K562 (cell line): Measurements from ENCODE around the gene ZNF358.

Experiments
- CUX1 ChIP-seq: fragments of 200-800 bp; sonication (Bioruptor generic); IDR thresholded peaks from 2 replicates; pipeline ENCODE4 v1.6.1; 2016; ENCODE audit warnings: missing genetic modification characterization, missing compliant biosample characterization
- MAFK ChIP-seq: IDR thresholded peaks from 2 replicates; pipeline ENCODE4 v1.6.1; 2011; ENCODE audit warnings: low read length, improper control_type of control experiment
- ZNF146 ChIP-seq: IDR thresholded peaks from one replicate; pipeline ENCODE4 v1.6.1; 2018; ENCODE audit warnings: missing compliant biosample characterization; ENCODE audit not compliant: unreplicated experiment
- TF ChIP-seq, protein P1 (sequence below): IDR thresholded peaks from 2 replicates; pipeline ENCODE4 v1.6.1; 2014; ENCODE audit warnings: antibody characterized with exemption
- TF ChIP-seq, protein P2 (sequence below), 3 experiments: IDR thresholded peaks in 2 of 3; conservative IDR thresholded peaks in 1 of 3; 2 replicates each; pipeline ENCODE4 v1.5.1; 2011 to 2012; ENCODE audit warnings: low read length in 3 of 3, mild to moderate bottlenecking in 3 of 3, control low read depth in 2 of 3, improper control_type of control experiment in 1 of 3, inconsistent platforms in 1 of 3, low read depth in 1 of 3, mixed read lengths in 1 of 3, moderate library complexity in 1 of 3; ENCODE audit not compliant: insufficient read depth in 2 of 3
- TF ChIP-seq, protein P3 (sequence below), 2 experiments: fragments of 450-650 bp in 1 of 2; sonication (generic) in 1 of 2; formaldehyde crosslinking; conservative IDR thresholded peaks; 2 replicates each; pipeline versions ENCODE4 v1.4.0 to v1.8.1; 2020 to 2022; ENCODE audit warnings: mild to moderate bottlenecking in 1 of 2, missing genetic modification reagents in 1 of 2

GRCh38 chr19:7469669-7470285 lies 46.1 kb upstream of the ZNF358 start:
- TF ChIP-seq ZNF146 (CRISPR knock-in tag), result no peak
- TF ChIP-seq, protein P1, sequence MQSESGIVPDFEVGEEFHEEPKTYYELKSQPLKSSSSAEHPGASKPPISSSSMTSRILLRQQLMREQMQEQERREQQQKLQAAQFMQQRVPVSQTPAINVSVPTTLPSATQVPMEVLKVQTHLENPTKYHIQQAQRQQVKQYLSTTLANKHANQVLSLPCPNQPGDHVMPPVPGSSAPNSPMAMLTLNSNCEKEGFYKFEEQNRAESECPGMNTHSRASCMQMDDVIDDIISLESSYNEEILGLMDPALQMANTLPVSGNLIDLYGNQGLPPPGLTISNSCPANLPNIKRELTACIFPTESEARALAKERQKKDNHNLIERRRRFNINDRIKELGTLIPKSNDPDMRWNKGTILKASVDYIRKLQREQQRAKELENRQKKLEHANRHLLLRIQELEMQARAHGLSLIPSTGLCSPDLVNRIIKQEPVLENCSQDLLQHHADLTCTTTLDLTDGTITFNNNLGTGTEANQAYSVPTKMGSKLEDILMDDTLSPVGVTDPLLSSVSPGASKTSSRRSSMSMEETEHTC, result no peak
- no peak for TF ChIP-seq MAFK
- TF ChIP-seq CUX1 (CRISPR knock-in tag), result no peak
- TF ChIP-seq, protein P2, sequence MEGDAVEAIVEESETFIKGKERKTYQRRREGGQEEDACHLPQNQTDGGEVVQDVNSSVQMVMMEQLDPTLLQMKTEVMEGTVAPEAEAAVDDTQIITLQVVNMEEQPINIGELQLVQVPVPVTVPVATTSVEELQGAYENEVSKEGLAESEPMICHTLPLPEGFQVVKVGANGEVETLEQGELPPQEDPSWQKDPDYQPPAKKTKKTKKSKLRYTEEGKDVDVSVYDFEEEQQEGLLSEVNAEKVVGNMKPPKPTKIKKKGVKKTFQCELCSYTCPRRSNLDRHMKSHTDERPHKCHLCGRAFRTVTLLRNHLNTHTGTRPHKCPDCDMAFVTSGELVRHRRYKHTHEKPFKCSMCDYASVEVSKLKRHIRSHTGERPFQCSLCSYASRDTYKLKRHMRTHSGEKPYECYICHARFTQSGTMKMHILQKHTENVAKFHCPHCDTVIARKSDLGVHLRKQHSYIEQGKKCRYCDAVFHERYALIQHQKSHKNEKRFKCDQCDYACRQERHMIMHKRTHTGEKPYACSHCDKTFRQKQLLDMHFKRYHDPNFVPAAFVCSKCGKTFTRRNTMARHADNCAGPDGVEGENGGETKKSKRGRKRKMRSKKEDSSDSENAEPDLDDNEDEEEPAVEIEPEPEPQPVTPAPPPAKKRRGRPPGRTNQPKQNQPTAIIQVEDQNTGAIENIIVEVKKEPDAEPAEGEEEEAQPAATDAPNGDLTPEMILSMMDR (IDR thresholded peaks at IDR 0.05 in 2 of 3, conservative IDR thresholded peaks at IDR 0.05 in 1 of 3; ENCODE audit: insufficient read depth in 2 of 3, low read depth in 1 of 3, low read length in 3 of 3), result no peak
- TF ChIP-seq, protein P3, sequence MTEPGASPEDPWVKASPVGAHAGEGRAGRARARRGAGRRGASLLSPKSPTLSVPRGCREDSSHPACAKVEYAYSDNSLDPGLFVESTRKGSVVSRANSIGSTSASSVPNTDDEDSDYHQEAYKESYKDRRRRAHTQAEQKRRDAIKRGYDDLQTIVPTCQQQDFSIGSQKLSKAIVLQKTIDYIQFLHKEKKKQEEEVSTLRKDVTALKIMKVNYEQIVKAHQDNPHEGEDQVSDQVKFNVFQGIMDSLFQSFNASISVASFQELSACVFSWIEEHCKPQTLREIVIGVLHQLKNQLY (CRISPR knock-in tag; conservative IDR thresholded peaks at IDR 0.05), result no peak
